HPDE6-E6E7 (cell line): Measurements from ENCODE around the gene HDHD5.

ENCODE experiments used
- DNase-seq: peaks from one replicate; pipeline ENCODE4 v3.0.0; 2011; ENCODE audit warnings: missing footprints; ENCODE audit errors: extremely low spot score

The HDHD5 gene

DNA sequence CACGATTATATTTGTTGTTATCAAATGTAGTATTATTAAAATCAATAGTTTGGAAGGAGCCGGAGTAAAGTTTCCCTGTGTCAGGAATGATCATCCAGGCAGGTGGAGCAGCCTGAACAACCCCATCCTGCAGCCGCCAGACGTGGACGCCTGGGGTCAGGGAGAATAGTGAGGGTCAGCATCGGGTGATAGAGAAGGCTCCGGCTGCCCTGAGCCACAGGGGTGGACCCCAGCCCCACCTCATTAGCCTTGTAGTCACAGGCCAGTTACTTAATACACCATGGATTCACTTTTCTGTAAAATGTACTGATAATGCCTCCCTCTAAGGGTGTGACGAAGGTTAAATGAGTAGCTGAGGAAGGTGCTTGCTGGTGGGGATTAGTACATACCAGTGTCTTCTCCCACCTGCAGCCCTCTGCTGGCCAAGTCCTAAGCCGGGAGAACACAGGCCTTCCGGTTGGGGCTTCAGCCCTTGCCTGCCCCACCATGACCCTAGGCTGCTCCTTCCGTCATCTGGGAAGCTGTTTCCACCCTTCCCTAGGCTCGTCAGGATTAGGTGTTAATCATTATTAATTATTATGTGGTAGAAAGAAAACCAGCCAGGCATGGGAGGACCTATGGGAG lies 52.8 kb downstream of the HDHD5 start:
- no peak for DNase-seq

DNA sequence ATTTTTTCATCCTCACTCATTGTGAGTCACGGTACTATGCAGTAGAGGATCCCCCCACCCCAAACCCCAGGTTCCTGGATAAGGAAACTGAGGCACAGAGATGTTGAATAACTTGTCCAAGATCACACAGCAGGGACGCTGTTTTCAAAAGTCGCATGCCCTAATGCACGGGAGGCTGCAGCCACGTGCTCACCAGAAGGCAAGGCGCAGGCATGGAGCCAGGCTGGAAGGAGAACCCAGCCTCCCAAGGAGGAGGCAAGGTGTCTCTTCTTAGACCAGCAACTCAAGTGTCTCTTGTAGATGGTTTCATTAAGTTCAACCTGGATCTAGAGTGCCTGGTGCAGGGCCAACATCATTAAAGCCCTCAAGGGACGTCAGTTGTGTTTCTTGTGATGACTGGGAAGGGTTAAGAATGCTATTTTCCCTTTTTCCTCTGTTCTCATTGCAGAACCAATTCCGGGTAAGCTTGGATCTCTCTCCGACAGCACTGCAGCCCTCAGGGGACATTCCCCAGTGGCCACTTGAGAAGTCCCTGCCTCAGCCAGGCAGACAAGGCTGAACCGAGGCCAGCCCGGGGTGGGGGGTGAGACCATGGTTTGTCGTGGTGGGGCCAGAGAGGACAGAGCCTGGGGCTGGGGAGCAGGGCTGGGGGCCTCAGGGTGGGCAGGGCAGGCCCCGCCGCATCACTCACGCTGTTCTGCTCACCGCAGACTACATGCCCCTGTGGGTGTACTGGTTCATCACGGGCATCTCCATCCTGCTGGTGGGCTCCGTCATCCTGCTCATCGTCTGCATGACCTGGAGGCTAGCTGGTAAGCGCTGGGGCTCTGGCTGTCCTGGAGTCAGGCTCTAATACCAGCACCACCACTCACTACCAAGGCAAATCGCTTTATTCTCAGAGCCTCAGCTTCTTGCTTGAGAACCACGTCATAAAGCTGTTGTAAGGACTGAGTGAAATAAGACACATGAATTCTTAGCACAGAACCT lies 53.6 kb downstream of the HDHD5 start:
- no peak for DNase-seq

DNA sequence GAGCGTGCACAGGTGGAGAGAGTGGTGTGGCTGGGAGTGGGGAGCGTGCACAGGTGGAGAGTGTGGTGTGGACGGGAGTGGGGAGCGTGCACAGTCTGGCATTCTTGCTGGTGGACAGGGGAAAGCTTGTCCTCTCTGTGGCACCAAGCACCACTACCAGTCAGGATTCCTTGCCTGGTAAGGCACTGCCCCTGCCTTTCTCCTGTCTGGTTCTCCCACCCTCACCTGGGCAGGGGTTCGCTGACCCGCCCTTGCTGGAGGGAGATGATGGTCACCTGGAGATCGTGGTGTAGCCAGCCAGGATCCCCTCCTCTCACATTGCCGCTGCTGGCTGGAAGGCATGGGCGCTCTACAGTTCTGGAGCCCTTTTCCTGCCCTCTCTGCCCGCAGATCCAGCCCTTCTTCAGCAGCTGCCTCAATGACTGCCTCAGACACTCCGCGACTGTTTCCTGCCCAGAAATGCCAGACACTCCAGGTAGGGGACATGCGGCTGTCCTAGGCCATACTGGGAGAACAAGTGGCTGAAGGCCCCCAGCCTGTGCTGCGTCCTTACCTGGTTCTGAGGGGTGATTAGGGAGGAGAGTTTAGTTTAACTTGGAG lies 54.6 kb downstream of the HDHD5 start:
- no peak for DNase-seq

GRCh38 chr22:17103351-17103750 lies 55.7 kb downstream of the HDHD5 start:
- no peak for DNase-seq

GRCh38 chr22:17102297-17102667 lies 56.8 kb downstream of the HDHD5 start:
- no peak for DNase-seq

GRCh38 chr22:17101475-17102296 lies 57.4 kb downstream of the HDHD5 start:
- DNase-seq = no peak

- DNase-seq = no peak
Observed at GRCh38 chr22:17100621-17101020, 58.5 kb downstream of the HDHD5 start.

- DNase-seq = no peak
Observed at GRCh38 chr22:17098379-17098819, 60.7 kb downstream of the HDHD5 start.

GRCh38 chr22:17097701-17098100 lies 61.4 kb downstream of the HDHD5 start:
- DNase-seq = no peak

GRCh38 chr22:17097062-17097461 lies 62.0 kb downstream of the HDHD5 start:
- DNase-seq = no peak

GRCh38 chr22:17096071-17096470 lies 63.0 kb downstream of the HDHD5 start:
- DNase-seq = no peak

DNA sequence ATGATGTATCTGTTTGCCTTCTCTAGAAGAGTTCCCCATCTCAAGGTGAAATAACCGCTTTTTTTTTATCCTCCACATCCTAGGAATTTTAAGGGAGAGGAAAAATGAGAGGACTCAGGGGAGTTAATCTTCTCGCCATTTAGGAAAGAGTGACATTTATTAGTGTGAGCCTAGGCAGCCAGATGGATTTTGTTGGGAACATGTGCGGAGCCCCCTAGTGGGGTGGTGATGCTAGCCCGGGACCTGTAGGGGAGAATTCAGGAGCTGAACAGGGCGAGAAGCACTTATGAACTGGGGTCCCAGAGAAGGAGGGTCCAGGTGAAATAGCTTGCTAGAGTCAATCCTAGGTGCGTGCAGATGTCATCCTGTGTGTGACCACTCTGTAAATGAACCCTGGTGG lies 63.5 kb downstream of the HDHD5 start:
- no peak for DNase-seq

GRCh38 chr22:17093081-17093480 lies 66.0 kb downstream of the HDHD5 start:
- DNase-seq = no peak

DNA sequence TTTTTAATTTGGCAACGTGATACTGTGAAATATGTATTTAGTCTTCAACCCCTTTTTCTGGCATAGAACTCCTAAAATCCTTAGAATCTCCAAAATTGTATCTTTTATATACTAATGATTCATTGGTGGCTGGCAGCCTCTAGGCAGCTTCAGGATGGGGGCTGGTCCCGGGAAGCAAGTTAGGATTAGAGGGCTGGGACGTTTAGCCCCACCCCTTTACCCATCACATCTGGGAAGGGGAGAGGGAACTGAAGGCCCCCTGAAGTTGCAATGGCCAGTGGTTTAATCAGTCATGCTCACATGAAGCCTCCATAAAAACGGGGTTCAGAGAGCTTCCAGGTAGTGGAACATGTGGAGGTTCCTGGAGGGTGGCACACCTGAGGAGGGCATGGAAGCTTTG lies 67.2 kb downstream of the HDHD5 start:
- DNase-seq = no peak

DNA sequence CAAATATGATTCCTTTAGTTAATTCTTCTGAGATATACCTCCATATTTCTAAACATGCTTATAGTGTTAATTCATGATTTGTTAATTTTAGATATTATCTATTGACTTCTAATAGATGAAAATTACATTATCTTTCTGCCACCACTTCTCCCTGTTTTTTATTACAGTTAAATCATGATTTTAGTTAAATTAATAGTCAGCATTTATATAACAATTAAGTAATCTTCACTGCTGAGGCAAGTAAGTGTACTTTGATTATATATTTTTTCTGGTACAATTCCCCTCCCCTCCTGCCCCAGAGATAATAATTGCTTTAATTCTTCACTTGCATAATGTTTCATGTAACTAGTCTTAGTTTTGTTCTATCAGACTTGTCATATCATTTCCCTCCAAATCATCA lies 68.5 kb downstream of the HDHD5 start:
- no peak for DNase-seq
